CD14-positive monocyte (primary cell): Measurements from ENCODE around the gene CHRD. TPM values are rescaled to one million over a fixed set of nuclear protein-coding genes. Genes with fewer than 3 reads are reported as not detected.

Experiments
- DNase-seq, 3 donors: peaks; one replicate each; pipeline ENCODE4 v3.0.0-alpha.2; 2011 to 2022
- H2AFZ ChIP-seq: 2 replicates; pipeline ENCODE4 v1.6.0; 2012; ENCODE audit warnings: mild to moderate bottlenecking, low read depth, low read length, inconsistent platforms; ENCODE audit not compliant: insufficient read depth, poor library complexity, severe bottlenecking
- H3K27ac ChIP-seq, 2 donors: 1 replicate in 1 of 2; 2 replicates in 1 of 2; pipeline ENCODE4 v1.5.1; 2012 to 2013; ENCODE audit warnings: low read length in 2 of 2, control low read depth in 1 of 2, inconsistent platforms in 1 of 2, low read depth in 1 of 2, mild to moderate bottlenecking in 1 of 2
- H3K27me3 ChIP-seq, 2 donors: one replicate each; pipeline versions ENCODE4 v1.6.0 to v1.6.1; 2011 to 2013; ENCODE audit warnings: low read length in 2 of 2; ENCODE audit not compliant: control insufficient read depth in 2 of 2, insufficient read depth in 2 of 2
- H3K36me3 ChIP-seq, 2 donors: replicated peaks in 1 of 2; 1 replicate in 1 of 2; 2 replicates in 1 of 2; pipeline versions ENCODE4 v1.5.1 to v1.6.1; 2012 to 2013; ENCODE audit warnings: low read length in 2 of 2, control low read depth in 1 of 2, inconsistent platforms in 1 of 2, mild to moderate bottlenecking in 1 of 2; ENCODE audit not compliant: insufficient read depth in 2 of 2, control insufficient read depth in 1 of 2
- H3K4me1 ChIP-seq, 2 donors: 1 replicate in 1 of 2; 2 replicates in 1 of 2; pipeline versions ENCODE4 v1.5.1 to v1.6.1; 2012 to 2013; ENCODE audit warnings: low read length in 2 of 2, control low read depth in 1 of 2, inconsistent platforms in 1 of 2, mild to moderate bottlenecking in 1 of 2, moderate library complexity in 1 of 2; ENCODE audit not compliant: insufficient read depth in 2 of 2, control insufficient read depth in 1 of 2
- H3K4me2 ChIP-seq: replicated peaks from 2 replicates; pipeline ENCODE3; 2012; ENCODE audit warnings: low read length, moderate library complexity, mild to moderate bottlenecking; ENCODE audit not compliant: poor library complexity, severe bottlenecking; ENCODE audit errors: extremely low read depth
- H3K4me3 ChIP-seq, 3 experiments: fragments of 200-600 bp in 1 of 3; sonication (generic) in 1 of 3; replicated peaks in 1 of 3; 1 replicate in 2 of 3; 2 replicates in 1 of 3; pipeline ENCODE4 v1.5.1; 2011 to 2013; ENCODE audit warnings: low read length in 3 of 3, mild to moderate bottlenecking in 3 of 3, control low read depth in 2 of 3, low read depth in 2 of 3, inconsistent platforms in 1 of 3, moderate library complexity in 1 of 3
- H3K79me2 ChIP-seq: 2 replicates; pipeline ENCODE4 v1.6.0; 2012; ENCODE audit warnings: mild to moderate bottlenecking, control low read depth, inconsistent platforms, low read length, moderate library complexity; ENCODE audit not compliant: insufficient read depth
- H3K9ac ChIP-seq: 2 replicates; pipeline ENCODE4 v1.6.0; 2017; ENCODE audit warnings: low read length, mild to moderate bottlenecking; ENCODE audit not compliant: insufficient read depth, poor library complexity, severe bottlenecking
- H3K9me3 ChIP-seq, 2 donors: replicated peaks in 1 of 2; 1 replicate in 1 of 2; 2 replicates in 1 of 2; pipeline versions ENCODE4 v1.5.1 to v1.6.1; 2012 to 2013; ENCODE audit warnings: low read length in 2 of 2, control low read depth in 1 of 2; ENCODE audit not compliant: control insufficient read depth in 1 of 2, insufficient read depth in 1 of 2
- H4K20me1 ChIP-seq: 2 replicates; pipeline ENCODE4 v1.6.0; 2012; ENCODE audit warnings: mild to moderate bottlenecking, low read length, control low read depth, moderate library complexity; ENCODE audit not compliant: insufficient read depth
- H3K27ac Mint-ChIP-seq, 7 donors: one replicate each; pipeline ENCODE4 v1.8.0; 2020; ENCODE audit warnings: mild to moderate bottlenecking in 7 of 7, mixed read lengths in 7 of 7, moderate library complexity in 6 of 7, inconsistent platforms in 2 of 7
- H3K27me3 Mint-ChIP-seq, 3 donors: one replicate each; pipeline ENCODE4 v1.8.0; 2021 to 2022; ENCODE audit warnings: low read depth in 3 of 3, mild to moderate bottlenecking in 3 of 3, mixed read lengths in 3 of 3, moderate library complexity in 3 of 3, inconsistent platforms in 1 of 3
- H3K36me3 Mint-ChIP-seq, 2 donors: one replicate each; pipeline ENCODE4 v1.8.0; 2020; ENCODE audit warnings: mixed read lengths in 2 of 2, inconsistent platforms in 1 of 2, mild to moderate bottlenecking in 1 of 2
- H3K4me1 Mint-ChIP-seq: one replicate; pipeline ENCODE4 v1.8.0; 2020; ENCODE audit warnings: mild to moderate bottlenecking, mixed read lengths
- H3K4me3 Mint-ChIP-seq, 2 donors: one replicate each; pipeline ENCODE4 v1.8.0; 2020; ENCODE audit warnings: mild to moderate bottlenecking in 2 of 2, mixed read lengths in 2 of 2, moderate library complexity in 1 of 2
- H3K9me3 Mint-ChIP-seq, 7 donors: one replicate each; pipeline ENCODE4 v1.8.0; 2020 to 2022; ENCODE audit warnings: mixed read lengths in 7 of 7, mild to moderate bottlenecking in 6 of 7, moderate library complexity in 6 of 7, inconsistent platforms in 2 of 7
- CTCF ChIP-seq: fragments of 200-600 bp; IDR thresholded peaks from one replicate; pipeline ENCODE4 v1.8.0; 2022; ENCODE audit warnings: antibody characterized with exemption, mild to moderate bottlenecking
- WGBS: methylation state at CpG from one replicate; pipeline ENCODE4 v1.1.5; 2013; ENCODE audit warnings: missing lambda C conversion rate; ENCODE audit not compliant: insufficient coverage; 5-methylcytosine and 5-hydroxymethylcytosine counted together
- intact Hi-C, 2 donors: fragments of 100-400 bp; cut with micrococcal nuclease; formaldehyde crosslinking; loops; one replicate each; pipeline versions ENCODE4 v1.15.0 to v1.15.1; 2023
- polyA plus RNA-seq, 3 donors: library from polyadenylated mRNA; depleted of rRNA in 1 of 3; unstranded in 2 of 3; stranded (reverse) in 1 of 3; fragments of 300-500 nt in 2 of 3; fragments of >200 nt in 1 of 3; fragmentation: Illumina TruSeq in 2 of 3; gene quantifications; 1 replicate in 2 of 3; 2 replicates in 1 of 3; pipeline ENCODE4 v1.2.3, GENCODE V29; 2012 to 2021

CHRD gene
- polyA plus RNA-seq, 3 donors = 0.03 TPM; not detected in 2

GRCh38 chr3:184361532-184361931 is 18.3 kb upstream of the CHRD start, which contains the start of the genes CLCN2 and POLR2H:
Gene CLCN2, minus strand, starts transcription at chr3:184361605. Its CDS starts 126 bp downstream, at chr3:184361479.
Gene POLR2H, plus strand, starts transcription at chr3:184361710. Its CDS starts 1,783 bp downstream, at chr3:184363493.
- Histone ChIP-seq H2AFZ (peak within 1 kb of the TSS; percentile 93), H3K9me3 (no peaks in the 10 kb centered on the region), H4K20me1 (no peaks in the 10 kb centered on the region), H3K4me1 (peaks cover 21 to 37% of the 10 kb centered on the region in 2 donors), H3K27ac (peak within 1 kb of the TSS; percentile 83 to 87), H3K4me3 (peak within 1 kb of the TSS; percentile 51 to 91 (median 71)), H3K27me3 (peaks cover 0 to 12% of the 10 kb centered on the region in 2 donors), H3K9ac (peak within 1 kb of the TSS; percentile 77), H3K4me2 (peak within 1 kb of the TSS; percentile 96), H3K36me3 (peaks cover 3 to 16% of the 10 kb centered on the region in 2 donors), H3K79me2 (peaks cover 18% of the 10 kb centered on the region)
- H3K4me3 Mint-ChIP-seq = peak within 1 kb of the TSS; percentile 92 to 97
- TF ChIP-seq CTCF = no peak
- H3K36me3 Mint-ChIP-seq = peaks cover 10 to 16% of the 10 kb centered on the region in 2 donors
- peaks cover 25% of the 10 kb centered on the region for H3K4me1 Mint-ChIP-seq
- DNase-seq = no peak
- under 1% methylated on average over 56 of the region's 56 CpGs for WGBS
- intact Hi-C loops = no loop called here
- H3K27me3 Mint-ChIP-seq = peaks cover 12 to 15% (median 14%) of the 10 kb centered on the region in 3 donors
- H3K9me3 Mint-ChIP-seq = peaks cover 0 to 2% (median 0%) of the 10 kb centered on the region in 7 donors
- peak within 1 kb of the TSS; percentile 59 to 91 (median 85) for H3K27ac Mint-ChIP-seq

GRCh38 chr3:184361932-184362667 is 17.8 kb upstream of the CHRD start:
- peaks cover 21 to 37% of the 10 kb centered on the region in 2 donors for H3K4me1 ChIP-seq
- Mint-ChIP-seq H3K4me1 (peaks cover 30% of the 10 kb centered on the region), H3K27me3 (peaks cover 12 to 15% (median 13%) of the 10 kb centered on the region in 3 donors), H3K36me3 (peaks cover 16 to 22% of the 10 kb centered on the region in 2 donors), H3K4me3 (peak overlapping the region; percentile 92 to 97), H3K9me3 (peaks cover 0 to 2% (median 0%) of the 10 kb centered on the region in 7 donors), H3K27ac (peak overlapping the region; percentile 59 to 91 (median 85))
- H3K4me3 ChIP-seq = peak overlapping the region; percentile 51 to 91 (median 71)
- peak overlapping the region; percentile 93 for H2AFZ ChIP-seq
- peak overlapping the region; percentile 96 for H3K4me2 ChIP-seq
- peak overlapping the region; percentile 77 for H3K9ac ChIP-seq
- WGBS = 0% methylated on average over 29 of the region's 38 CpGs
- H3K36me3 ChIP-seq = peaks cover 6 to 21% of the 10 kb centered on the region in 2 donors
- H3K27me3 ChIP-seq = peaks cover 0 to 12% of the 10 kb centered on the region in 2 donors
- DNase-seq = peak; percentile 19 to 39 (median 31)
- H4K20me1 ChIP-seq = no peaks in the 10 kb centered on the region
- H3K9me3 ChIP-seq = no peaks in the 10 kb centered on the region
- intact Hi-C loops = no loop called here
- TF ChIP-seq CTCF = no peak
- H3K27ac ChIP-seq = peak overlapping the region; percentile 83 to 87
- H3K79me2 ChIP-seq = peaks cover 18% of the 10 kb centered on the region
